ENCODE measurements around the gene RBM44.
"Not testable (repeated sequence)": the region's sequence is repeated elsewhere in the genome, so short reads cannot be mapped to it uniquely, and the experiment has no call there.

RBM44 gene

GRCh38 chr2:237760506-237761502, 37.8 kb upstream of the RBM44 start:
- Histone ChIP-seq H3K36me3 (ENCODE audit: control insufficient read depth in 1 of 2, insufficient read depth in 2 of 2, low read length in 2 of 2) (peaks cover 35 to 80% of the 10 kb centered on the region in 2 donors), H3K27ac (ENCODE audit: low read depth, low read length) (no peak overlapping the region), H3K9ac (ENCODE audit: low read depth in 1 of 2, low read length in 2 of 2) (no peak overlapping the region), H3K9me3 (ENCODE audit: control insufficient read depth in 1 of 2, low read length in 2 of 2) (no peaks in the 10 kb centered on the region), H3K27me3 (ENCODE audit: control insufficient read depth in 1 of 2, insufficient read depth in 2 of 2, low read length in 2 of 2) (no peaks in the 10 kb centered on the region), H3K4me3 (ENCODE audit: low read depth in 1 of 2, low read length in 2 of 2) (no peak overlapping the region), H3K4me1 (ENCODE audit: control insufficient read depth in 1 of 2, insufficient read depth in 2 of 2, low read length in 2 of 2) (no peaks in the 10 kb centered on the region)

- not testable (repeated sequence) for H3K27ac ChIP-seq (ENCODE audit: low read depth, low read length); H3K9me3 ChIP-seq (ENCODE audit: control insufficient read depth in 1 of 2, low read length in 2 of 2); H3K4me1 ChIP-seq (ENCODE audit: control insufficient read depth in 1 of 2, insufficient read depth in 2 of 2, low read length in 2 of 2); H3K9ac ChIP-seq (ENCODE audit: low read depth in 1 of 2, low read length in 2 of 2); H3K27me3 ChIP-seq (ENCODE audit: control insufficient read depth in 1 of 2, insufficient read depth in 2 of 2, low read length in 2 of 2); H3K4me3 ChIP-seq (ENCODE audit: low read depth in 1 of 2, low read length in 2 of 2)
- H3K36me3 ChIP-seq (ENCODE audit: control insufficient read depth in 1 of 2, insufficient read depth in 2 of 2, low read length in 2 of 2): peaks cover 24 to 73% of the 10 kb centered on the region in 2 donors
Measured at GRCh38 chr2:237762291-237763182, 36.0 kb upstream of the RBM44 start.

GRCh38 chr2:237763812-237764211, 34.8 kb upstream of the RBM44 start:
- Histone ChIP-seq H3K9ac (ENCODE audit: low read depth in 1 of 2, low read length in 2 of 2) (no peak overlapping the region), H3K27ac (ENCODE audit: low read depth, low read length) (no peak overlapping the region), H3K9me3 (ENCODE audit: control insufficient read depth in 1 of 2, low read length in 2 of 2) (no peaks in the 10 kb centered on the region), H3K4me1 (ENCODE audit: control insufficient read depth in 1 of 2, insufficient read depth in 2 of 2, low read length in 2 of 2) (no peaks in the 10 kb centered on the region), H3K36me3 (ENCODE audit: control insufficient read depth in 1 of 2, insufficient read depth in 2 of 2, low read length in 2 of 2) (peaks cover 14 to 62% of the 10 kb centered on the region in 2 donors), H3K4me3 (ENCODE audit: low read depth in 1 of 2, low read length in 2 of 2) (no peak overlapping the region), H3K27me3 (ENCODE audit: control insufficient read depth in 1 of 2, insufficient read depth in 2 of 2, low read length in 2 of 2) (no peaks in the 10 kb centered on the region)

GRCh38 chr2:237765122-237765521, 33.5 kb upstream of the RBM44 start:
- peaks cover 11 to 61% of the 10 kb centered on the region in 2 donors for H3K36me3 ChIP-seq (ENCODE audit: control insufficient read depth in 1 of 2, insufficient read depth in 2 of 2, low read length in 2 of 2)
- not testable (repeated sequence) for H3K9ac ChIP-seq (ENCODE audit: low read depth in 1 of 2, low read length in 2 of 2); H3K4me1 ChIP-seq (ENCODE audit: control insufficient read depth in 1 of 2, insufficient read depth in 2 of 2, low read length in 2 of 2); H3K27me3 ChIP-seq (ENCODE audit: control insufficient read depth in 1 of 2, insufficient read depth in 2 of 2, low read length in 2 of 2); H3K9me3 ChIP-seq (ENCODE audit: control insufficient read depth in 1 of 2, low read length in 2 of 2); H3K4me3 ChIP-seq (ENCODE audit: low read depth in 1 of 2, low read length in 2 of 2); H3K27ac ChIP-seq (ENCODE audit: low read depth, low read length)

GRCh38 chr2:237765875-237766274, 32.7 kb upstream of the RBM44 start:
- Histone ChIP-seq H3K27me3 (ENCODE audit: control insufficient read depth in 1 of 2, insufficient read depth in 2 of 2, low read length in 2 of 2) (no peaks in the 10 kb centered on the region), H3K4me1 (ENCODE audit: control insufficient read depth in 1 of 2, insufficient read depth in 2 of 2, low read length in 2 of 2) (no peaks in the 10 kb centered on the region), H3K36me3 (ENCODE audit: control insufficient read depth in 1 of 2, insufficient read depth in 2 of 2, low read length in 2 of 2) (peaks cover 5 to 61% of the 10 kb centered on the region in 2 donors), H3K9ac (ENCODE audit: low read depth in 1 of 2, low read length in 2 of 2) (no peak overlapping the region), H3K4me3 (ENCODE audit: low read depth in 1 of 2, low read length in 2 of 2) (no peak overlapping the region), H3K27ac (ENCODE audit: low read depth, low read length) (no peak overlapping the region), H3K9me3 (ENCODE audit: control insufficient read depth in 1 of 2, low read length in 2 of 2) (no peaks in the 10 kb centered on the region)

- no peak overlapping the region for H3K9ac ChIP-seq (ENCODE audit: low read depth in 1 of 2, low read length in 2 of 2)
- H3K36me3 ChIP-seq (ENCODE audit: control insufficient read depth in 1 of 2, insufficient read depth in 2 of 2, low read length in 2 of 2): peaks cover 3 to 59% of the 10 kb centered on the region in 2 donors
Measured at GRCh38 chr2:237766340-237766739, 32.2 kb upstream of the RBM44 start.

GRCh38 chr2:237772513-237772912, 26.1 kb upstream of the RBM44 start:
- Histone ChIP-seq H3K27ac (ENCODE audit: low read depth, low read length) (no peak overlapping the region), H3K9ac (ENCODE audit: low read depth in 1 of 2, low read length in 2 of 2) (no peak overlapping the region), H3K4me1 (ENCODE audit: control insufficient read depth in 1 of 2, insufficient read depth in 2 of 2, low read length in 2 of 2) (no peaks in the 10 kb centered on the region), H3K9me3 (ENCODE audit: control insufficient read depth in 1 of 2, low read length in 2 of 2) (no peaks in the 10 kb centered on the region), H3K4me3 (ENCODE audit: low read depth in 1 of 2, low read length in 2 of 2) (no peak overlapping the region), H3K36me3 (ENCODE audit: control insufficient read depth in 1 of 2, insufficient read depth in 2 of 2, low read length in 2 of 2) (peaks cover 31 to 69% of the 10 kb centered on the region in 2 donors), H3K27me3 (ENCODE audit: control insufficient read depth in 1 of 2, insufficient read depth in 2 of 2, low read length in 2 of 2) (no peaks in the 10 kb centered on the region)

More at GRCh38 chr2:237766340-237766739, 32.2 kb upstream of the RBM44 start:
- Histone ChIP-seq H3K27ac (ENCODE audit: low read depth, low read length) (no peak overlapping the region), H3K9me3 (ENCODE audit: control insufficient read depth in 1 of 2, low read length in 2 of 2) (no peaks in the 10 kb centered on the region), H3K27me3 (ENCODE audit: control insufficient read depth in 1 of 2, insufficient read depth in 2 of 2, low read length in 2 of 2) (no peaks in the 10 kb centered on the region), H3K4me1 (ENCODE audit: control insufficient read depth in 1 of 2, insufficient read depth in 2 of 2, low read length in 2 of 2) (no peaks in the 10 kb centered on the region), H3K4me3 (ENCODE audit: low read depth in 1 of 2, low read length in 2 of 2) (no peak overlapping the region)

- Histone ChIP-seq H3K4me3 (ENCODE audit: low read depth in 1 of 2, low read length in 2 of 2) (no peak overlapping the region), H3K9me3 (ENCODE audit: control insufficient read depth in 1 of 2, low read length in 2 of 2) (no peaks in the 10 kb centered on the region), H3K27ac (ENCODE audit: low read depth, low read length) (no peak overlapping the region), H3K9ac (ENCODE audit: low read depth in 1 of 2, low read length in 2 of 2) (no peak overlapping the region), H3K27me3 (ENCODE audit: control insufficient read depth in 1 of 2, insufficient read depth in 2 of 2, low read length in 2 of 2) (no peaks in the 10 kb centered on the region), H3K4me1 (ENCODE audit: control insufficient read depth in 1 of 2, insufficient read depth in 2 of 2, low read length in 2 of 2) (no peaks in the 10 kb centered on the region), H3K36me3 (ENCODE audit: control insufficient read depth in 1 of 2, insufficient read depth in 2 of 2, low read length in 2 of 2) (peaks cover 32 to 78% of the 10 kb centered on the region in 2 donors)
Measured at GRCh38 chr2:237773826-237774225, 24.8 kb upstream of the RBM44 start.

- peaks cover 38 to 75% of the 10 kb centered on the region in 2 donors for H3K36me3 ChIP-seq (ENCODE audit: control insufficient read depth in 1 of 2, insufficient read depth in 2 of 2, low read length in 2 of 2)
Measured at GRCh38 chr2:237774811-237775553, 23.6 kb upstream of the RBM44 start.

More at GRCh38 chr2:237774811-237775553, 23.6 kb upstream of the RBM44 start:
- no peak overlapping the region for H3K9ac ChIP-seq (ENCODE audit: low read depth in 1 of 2, low read length in 2 of 2)
- H3K4me1 ChIP-seq (ENCODE audit: control insufficient read depth in 1 of 2, insufficient read depth in 2 of 2, low read length in 2 of 2): no peaks in the 10 kb centered on the region
- no peak overlapping the region for H3K27ac ChIP-seq (ENCODE audit: low read depth, low read length)
- H3K4me3 ChIP-seq (ENCODE audit: low read depth in 1 of 2, low read length in 2 of 2): no peak overlapping the region
- H3K27me3 ChIP-seq (ENCODE audit: control insufficient read depth in 1 of 2, insufficient read depth in 2 of 2, low read length in 2 of 2): no peaks in the 10 kb centered on the region
- no peaks in the 10 kb centered on the region for H3K9me3 ChIP-seq (ENCODE audit: control insufficient read depth in 1 of 2, low read length in 2 of 2)
